GM13976 (cell line): Measurements from ENCODE around the gene ERC1.

Experiments used
- DNase-seq: peaks from one replicate; pipeline ENCODE4 v3.0.0; 2012; ENCODE audit warnings: low spot score
- CTCF ChIP-seq: IDR thresholded peaks from 2 replicates; pipeline ENCODE4 v1.5.1; 2012; ENCODE audit warnings: borderline replicate concordance, mild to moderate bottlenecking; ENCODE audit not compliant: insufficient read depth; ENCODE audit errors: extremely low read depth, missing control alignments, control extremely low read depth
- in situ Hi-C: fragments of 300-500 bp; cut with MboI; formaldehyde crosslinking; loops from one replicate; pipeline ENCODE4 v1.12.0; 2022; ENCODE audit warnings: low sequenced_read_pairs, mixed read lengths, inconsistent platforms; ENCODE audit not compliant: unreplicated experiment

Gene ERC1

GRCh38 chr12:1058423-1058822 is 67.4 kb downstream of the ERC1 start:
- no peak for TF ChIP-seq CTCF
- no peak for DNase-seq
- in situ Hi-C loops = no loop called here

GRCh38 chr12:1059162-1059561 is 68.1 kb downstream of the ERC1 start:
- no peak for TF ChIP-seq CTCF
- in situ Hi-C loops = no loop called here
- DNase-seq = no peak

- in situ Hi-C loops = no loop called here
- no peak for DNase-seq
- TF ChIP-seq CTCF = no peak
These were observed 72.8 kb downstream of the ERC1 start for GRCh38 chr12:1063852-1064251.

GRCh38 chr12:1064317-1064716 is 73.3 kb downstream of the ERC1 start:
- in situ Hi-C loops = no loop called here
- no peak for TF ChIP-seq CTCF
- no peak for DNase-seq

GRCh38 chr12:1065629-1066028 is 74.6 kb downstream of the ERC1 start:
- in situ Hi-C loops = no loop called here
- TF ChIP-seq CTCF = no peak
- DNase-seq = no peak

GRCh38 chr12:1069846-1070245 is 78.8 kb downstream of the ERC1 start:
- DNase-seq = no peak
- in situ Hi-C loops = no loop called here
- no peak for TF ChIP-seq CTCF

GRCh38 chr12:1071182-1071581 is 80.2 kb downstream of the ERC1 start:
- in situ Hi-C loops = no loop called here
- no peak for TF ChIP-seq CTCF
- no peak for DNase-seq
